ENCODE data around the gene CAPG.
"Not testable (repeated sequence)": the region's sequence is repeated elsewhere in the genome, so short reads cannot be mapped to it uniquely, and the experiment has no call there.

The CAPG gene

DNA sequence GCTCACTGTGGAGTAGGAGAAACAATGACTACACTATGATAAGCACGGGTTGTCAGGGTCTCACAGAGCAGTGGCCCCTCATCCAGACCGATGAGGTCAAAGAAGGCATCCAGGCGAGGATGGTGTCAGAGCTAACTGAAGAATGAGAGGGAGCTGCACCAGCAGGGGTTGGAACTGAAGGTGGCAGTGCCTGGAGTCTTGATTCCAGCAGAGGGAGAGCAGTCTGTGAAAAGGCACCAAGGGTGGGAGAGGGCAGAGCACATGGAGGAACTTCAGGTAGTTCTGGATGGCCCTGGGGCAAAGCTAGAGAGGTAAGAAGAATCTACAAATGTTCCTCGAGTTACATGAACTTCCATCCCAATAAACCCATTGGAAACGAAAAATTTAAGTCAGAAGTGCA lies 43.0 kb downstream of the CAPG start:
- DNase-seq (ENCODE audit: low spot score) = no peak
- no peak for TF ChIP-seq CTCF (IDR thresholded peaks at IDR 0.05; ENCODE audit: extremely low read depth, missing control alignments)

- DNase-seq (ENCODE audit: low spot score) = not testable (repeated sequence)
Observed at GRCh38 chr2:85362653-85363387, 47.3 kb downstream of the CAPG start.

- no peak for TF ChIP-seq CTCF (IDR thresholded peaks at IDR 0.05; ENCODE audit: extremely low read depth, missing control alignments)
- no peak for DNase-seq (ENCODE audit: low spot score)
Observed at GRCh38 chr2:85357736-85358135, 52.4 kb downstream of the CAPG start.

- no peak for TF ChIP-seq CTCF (IDR thresholded peaks at IDR 0.05; ENCODE audit: extremely low read depth, missing control alignments)
- no peak for DNase-seq (ENCODE audit: low spot score)
Observed at GRCh38 chr2:85356186-85356585, 54.0 kb downstream of the CAPG start.

- DNase-seq (ENCODE audit: low spot score) = no peak
- no peak for TF ChIP-seq CTCF (IDR thresholded peaks at IDR 0.05; ENCODE audit: extremely low read depth, missing control alignments)
Observed at GRCh38 chr2:85355521-85355920, 54.6 kb downstream of the CAPG start.

- no peak for DNase-seq (ENCODE audit: low spot score)
- TF ChIP-seq CTCF (IDR thresholded peaks at IDR 0.05; ENCODE audit: extremely low read depth, missing control alignments) = no peak
Observed at GRCh38 chr2:85355073-85355410, 55.1 kb downstream of the CAPG start.

- DNase-seq (ENCODE audit: low spot score) = peak; percentile 94
- no peak for TF ChIP-seq CTCF (IDR thresholded peaks at IDR 0.05; ENCODE audit: extremely low read depth, missing control alignments)
Observed at GRCh38 chr2:85354286-85355072, 55.7 kb downstream of the CAPG start, which contains the start of the genes ELMOD3 and RETSAT. TSS of gene ELMOD3 (plus strand) at chr2:85354769. CDS start at chr2:85357199, 2,430 bp downstream. TSS of gene RETSAT (minus strand) at chr2:85354528. CDS start at chr2:85354507, 21 bp downstream.
